ENCODE measurements around the gene SIX2.
A peak's percentile ranks its signal among the peaks of the same experiment; 100 is the strongest.

Gene SIX2

GRCh38 chr2:44980751-44981713, 28.2 kb downstream of the SIX2 start:
- no peaks in the 10 kb centered on the region for H3K36me3 ChIP-seq (replicated peaks)
- no peak overlapping the region for H3K4me3 ChIP-seq (ENCODE audit: low read depth, low read length)
- H3K27me3 ChIP-seq (replicated peaks) = no peaks in the 10 kb centered on the region
- TF ChIP-seq CTCF (IDR thresholded peaks at IDR 0.05; ENCODE audit: low read depth, low read length, missing control alignments) = no peak
- DNase-seq = no peak
- H3K27ac ChIP-seq = no peak overlapping the region
- in situ Hi-C loops (cut with HindIII; ENCODE audit: low pct_ligation_motif_present, low sequenced_read_pairs) = no loop called here

GRCh38 chr2:44979581-44979980, 29.7 kb downstream of the SIX2 start:
- Histone ChIP-seq H3K27me3 (replicated peaks) (no peaks in the 10 kb centered on the region), H3K36me3 (replicated peaks) (no peaks in the 10 kb centered on the region), H3K27ac (no peak overlapping the region), H3K4me3 (ENCODE audit: low read depth, low read length) (no peak overlapping the region)
- in situ Hi-C loops (cut with HindIII; ENCODE audit: low pct_ligation_motif_present, low sequenced_read_pairs) = no loop called here
- DNase-seq = no peak
- TF ChIP-seq CTCF (IDR thresholded peaks at IDR 0.05; ENCODE audit: low read depth, low read length, missing control alignments) = no peak

- Histone ChIP-seq H3K27me3 (replicated peaks) (no peaks in the 10 kb centered on the region), H3K36me3 (replicated peaks) (no peaks in the 10 kb centered on the region), H3K4me3 (ENCODE audit: low read depth, low read length) (no peak overlapping the region), H3K27ac (no peak overlapping the region)
- TF ChIP-seq CTCF (IDR thresholded peaks at IDR 0.05; ENCODE audit: low read depth, low read length, missing control alignments) = no peak
- in situ Hi-C loops (cut with HindIII; ENCODE audit: low pct_ligation_motif_present, low sequenced_read_pairs) = no loop called here
- DNase-seq = no peak
These were observed 33.4 kb downstream of the SIX2 start for GRCh38 chr2:44975571-44976450.

- Histone ChIP-seq H3K4me3 (ENCODE audit: low read depth, low read length) (no peak overlapping the region), H3K36me3 (replicated peaks) (no peaks in the 10 kb centered on the region), H3K27me3 (replicated peaks) (no peaks in the 10 kb centered on the region), H3K27ac (no peak overlapping the region)
- peak; percentile 71 for TF ChIP-seq CTCF (IDR thresholded peaks at IDR 0.05; ENCODE audit: low read depth, low read length, missing control alignments)
- in situ Hi-C loops (cut with HindIII; ENCODE audit: low pct_ligation_motif_present, low sequenced_read_pairs) = no loop called here
- peak; percentile 36 for DNase-seq
These were observed 35.1 kb downstream of the SIX2 start for GRCh38 chr2:44974064-44974715.

- Histone ChIP-seq H3K27ac (no peak overlapping the region), H3K4me3 (ENCODE audit: low read depth, low read length) (peak overlapping the region; percentile 30), H3K27me3 (replicated peaks) (no peaks in the 10 kb centered on the region), H3K36me3 (replicated peaks) (no peaks in the 10 kb centered on the region)
- in situ Hi-C loops (cut with HindIII; ENCODE audit: low pct_ligation_motif_present, low sequenced_read_pairs) = no loop called here
- no peak for TF ChIP-seq CTCF (IDR thresholded peaks at IDR 0.05; ENCODE audit: low read depth, low read length, missing control alignments)
- no peak for DNase-seq
These were observed 36.3 kb downstream of the SIX2 start for GRCh38 chr2:44972771-44973535.

Measured in brain microvascular endothelial cell (primary cell).